HG02938 (cell line): Measurements from ENCODE around the gene KLHDC10.
"Not testable (repeated sequence)": the region's sequence is repeated elsewhere in the genome, so short reads cannot be mapped to it uniquely, and the experiment has no call there.

Experiments
- ATAC-seq: cut with Tn5 transposase; IDR thresholded peaks from one replicate; pipeline ENCODE4 v1.9.1; 2021; ENCODE audit warnings: mild to moderate bottlenecking, moderate library complexity; ENCODE audit not compliant: unreplicated experiment

The KLHDC10 gene

GRCh38 chr7:130114776-130115175, 44.4 kb downstream of the KLHDC10 start:
- no peak for ATAC-seq

- no peak for ATAC-seq
Observed at GRCh38 chr7:130118294-130118693, 48.0 kb downstream of the KLHDC10 start.

GRCh38 chr7:130118801-130119200, 48.5 kb downstream of the KLHDC10 start:
- no peak for ATAC-seq

- ATAC-seq = no peak
Observed at GRCh38 chr7:130123501-130123900, 53.2 kb downstream of the KLHDC10 start.

GRCh38 chr7:130124711-130125110, 54.4 kb downstream of the KLHDC10 start:
- ATAC-seq = no peak

GRCh38 chr7:130126840-130127239, 56.5 kb downstream of the KLHDC10 start:
- not testable (repeated sequence) for ATAC-seq

GRCh38 chr7:130127404-130127803, 57.1 kb downstream of the KLHDC10 start:
- ATAC-seq = no peak

GRCh38 chr7:130127821-130128317, 57.5 kb downstream of the KLHDC10 start:
- ATAC-seq = no peak

- no peak for ATAC-seq
Observed at GRCh38 chr7:130129011-130129411, 58.7 kb downstream of the KLHDC10 start.

GRCh38 chr7:130131191-130131834, 61.0 kb downstream of the KLHDC10 start:
- ATAC-seq = no peak

GRCh38 chr7:130131964-130132875, 61.9 kb downstream of the KLHDC10 start:
- ATAC-seq = no peak

GRCh38 chr7:130133029-130133782, 62.9 kb downstream of the KLHDC10 start:
- ATAC-seq = no peak

GRCh38 chr7:130134106-130134636, 63.8 kb downstream of the KLHDC10 start:
- ATAC-seq = no peak

GRCh38 chr7:130134726-130135125, 64.4 kb downstream of the KLHDC10 start:
- no peak for ATAC-seq

GRCh38 chr7:130135208-130136205, 65.2 kb downstream of the KLHDC10 start:
- ATAC-seq = no peak

GRCh38 chr7:130136579-130137167, 66.3 kb downstream of the KLHDC10 start:
- no peak for ATAC-seq

- ATAC-seq = no peak
Observed at GRCh38 chr7:130137207-130137606, 66.9 kb downstream of the KLHDC10 start.

- ATAC-seq = no peak
Observed at GRCh38 chr7:130139193-130139960, 69.0 kb downstream of the KLHDC10 start.
